HG03135 (cell line): ENCODE data around the gene MYO9A.
"Not testable (repeated sequence)": the region's sequence is repeated elsewhere in the genome, so short reads cannot be mapped to it uniquely, and the experiment has no call there.

Experiments used
- ATAC-seq: cut with Tn5 transposase; IDR thresholded peaks from one replicate; pipeline ENCODE4 v1.9.1; 2021; ENCODE audit warnings: mild to moderate bottlenecking, moderate library complexity; ENCODE audit not compliant: unreplicated experiment

Gene MYO9A

DNA sequence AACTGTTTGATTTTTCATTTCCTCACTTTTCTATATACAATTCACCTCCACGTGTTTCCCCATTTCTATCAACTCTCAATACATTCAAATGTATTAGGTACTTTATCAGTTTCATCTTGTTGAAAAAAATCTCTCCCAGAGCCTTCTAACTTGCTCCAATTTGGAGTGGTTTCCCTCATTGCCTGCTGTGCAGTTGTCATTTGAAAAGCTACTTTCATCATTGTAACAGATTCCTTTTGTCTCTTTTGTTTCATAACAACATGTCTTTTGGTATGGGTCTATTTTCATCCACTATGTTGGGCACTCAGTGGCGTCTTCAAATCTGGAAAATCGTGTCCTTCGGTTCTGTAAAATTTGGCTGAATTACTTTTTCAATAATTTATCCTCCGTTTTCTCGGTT lies 232.6 kb downstream of the MYO9A start:
- ATAC-seq: no peak

DNA sequence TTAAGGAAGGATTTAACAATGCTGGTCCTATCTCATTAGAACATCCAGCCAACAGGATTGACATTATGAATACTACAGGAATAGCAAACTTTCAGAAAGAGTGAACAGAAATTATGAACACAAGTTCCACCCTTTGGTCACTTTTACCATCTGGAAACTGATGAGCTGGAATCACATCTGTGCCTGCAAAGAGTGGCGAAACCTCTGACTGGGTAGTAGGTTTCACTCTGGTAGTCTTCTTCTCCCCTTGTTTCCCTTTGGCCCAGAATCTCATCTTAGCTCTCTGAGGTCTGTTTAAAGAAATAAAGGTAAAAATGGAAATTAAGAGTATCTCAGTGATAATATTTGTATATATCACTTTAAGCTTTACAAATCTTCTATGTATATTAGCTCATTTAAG lies 234.5 kb downstream of the MYO9A start:
- ATAC-seq: no peak

DNA sequence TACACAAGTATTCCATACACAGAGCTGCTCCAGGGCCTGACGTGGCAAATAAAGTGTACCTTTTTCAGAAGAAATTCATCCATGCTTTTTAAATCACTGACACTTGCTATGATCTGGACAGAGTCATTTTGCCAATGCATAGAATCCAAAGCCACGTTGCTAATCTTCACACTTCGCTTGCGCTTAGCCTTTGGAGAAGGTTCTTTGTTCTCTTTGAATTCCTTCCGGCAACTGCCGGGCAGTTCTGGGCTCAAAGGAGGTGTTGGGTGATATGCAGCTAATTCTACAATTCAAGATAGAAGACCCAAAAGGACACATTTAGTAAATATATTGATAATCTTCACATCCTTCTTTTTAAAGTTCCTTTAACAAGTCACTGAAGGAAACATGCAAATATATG lies 237.7 kb downstream of the MYO9A start:
- ATAC-seq: no peak

DNA sequence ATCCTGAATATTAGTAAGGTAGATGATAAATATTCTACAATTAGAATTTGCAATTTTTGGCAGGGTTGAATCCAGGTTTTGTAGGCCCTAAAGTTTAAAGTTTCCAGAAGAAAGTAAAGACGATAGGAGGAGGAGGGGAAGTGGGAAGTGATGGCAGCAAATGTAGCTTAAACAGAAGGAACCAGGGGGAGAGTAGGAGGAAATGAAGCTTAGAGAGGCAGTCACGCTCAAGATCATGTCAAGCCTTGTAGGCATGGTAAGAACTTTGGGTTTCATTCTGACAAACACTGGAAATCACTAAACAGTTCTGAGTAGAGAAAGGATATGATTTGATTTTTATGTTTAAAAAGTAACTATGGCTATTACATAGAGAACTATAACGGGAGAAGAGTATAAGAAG lies 243.7 kb downstream of the MYO9A start:
- ATAC-seq: no peak

DNA sequence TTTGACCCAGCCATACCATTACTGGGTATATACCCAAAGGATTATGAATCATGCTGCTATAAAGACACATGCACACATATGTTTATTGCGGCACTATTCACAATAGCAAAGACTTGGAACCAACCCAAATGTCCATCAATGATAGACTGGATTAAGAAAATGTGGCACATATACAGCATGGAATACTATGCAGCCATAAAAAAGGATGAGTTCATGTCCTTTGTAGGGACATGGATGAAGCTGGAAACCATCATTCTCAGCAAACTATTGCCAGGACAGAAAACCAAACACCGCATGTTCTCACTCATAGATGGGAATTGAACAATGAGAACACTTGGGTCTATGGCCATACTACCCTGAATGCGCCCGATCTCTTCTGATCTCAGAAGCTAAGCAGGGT lies 259.7 kb downstream of the MYO9A start:
- ATAC-seq: not testable (repeated sequence)

DNA sequence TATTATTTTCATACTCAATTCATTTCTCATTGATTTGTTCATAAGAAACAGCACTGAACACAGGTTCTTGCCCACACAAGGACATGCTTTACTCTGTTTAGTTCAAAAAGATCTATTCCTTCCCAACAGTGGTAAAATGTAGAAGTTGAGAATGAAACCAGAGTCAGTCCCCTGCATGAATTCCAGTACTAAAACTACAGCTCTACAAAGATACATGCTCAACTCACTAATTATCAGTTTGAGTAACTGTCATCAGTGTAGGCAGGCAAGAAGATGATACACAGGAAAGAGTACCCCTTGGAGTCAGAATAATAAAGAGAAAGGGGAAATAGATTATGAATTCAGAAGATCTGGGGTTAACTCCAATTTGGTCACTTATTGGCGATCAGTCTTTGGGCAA lies 264.4 kb downstream of the MYO9A start:
- ATAC-seq: no peak

DNA sequence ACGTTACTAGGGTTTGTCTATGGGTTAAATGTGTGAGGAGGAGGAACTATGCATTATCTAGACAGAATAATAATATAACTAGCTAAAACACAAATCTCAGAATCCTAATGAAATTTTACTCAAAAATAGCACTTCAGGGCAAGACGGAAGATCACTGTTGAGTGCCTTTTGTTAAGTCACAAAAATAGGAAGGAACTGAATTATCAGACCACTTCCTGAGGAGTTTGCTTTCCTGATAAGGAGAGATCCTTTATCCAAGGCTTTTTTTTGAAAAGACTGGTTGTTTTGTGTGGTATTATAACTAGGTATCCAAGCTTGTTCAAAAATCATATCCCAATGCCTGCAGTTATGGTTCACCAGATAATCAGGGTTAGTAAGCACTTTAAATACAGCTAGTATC lies 273.0 kb downstream of the MYO9A start:
- no peak for ATAC-seq

DNA sequence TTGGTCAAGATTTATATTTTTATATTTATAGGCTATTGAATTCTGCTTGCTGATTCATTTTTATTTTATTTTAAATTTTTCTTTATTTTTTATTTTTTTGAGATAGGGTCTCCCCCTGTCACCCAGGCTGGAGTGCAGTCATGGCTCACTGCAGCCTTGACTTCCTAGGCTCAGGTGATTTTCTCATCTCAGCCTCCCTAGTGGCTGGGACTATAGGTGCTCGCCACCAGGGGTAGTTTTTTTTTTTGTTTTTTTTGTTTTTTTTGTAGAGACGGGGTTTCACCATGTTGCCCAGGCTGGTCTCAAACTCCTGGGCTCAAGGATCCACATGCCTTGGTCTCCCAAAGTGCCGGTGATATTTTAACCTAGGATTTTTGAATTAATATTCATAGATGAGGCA lies 276.4 kb downstream of the MYO9A start:
- no peak for ATAC-seq

DNA sequence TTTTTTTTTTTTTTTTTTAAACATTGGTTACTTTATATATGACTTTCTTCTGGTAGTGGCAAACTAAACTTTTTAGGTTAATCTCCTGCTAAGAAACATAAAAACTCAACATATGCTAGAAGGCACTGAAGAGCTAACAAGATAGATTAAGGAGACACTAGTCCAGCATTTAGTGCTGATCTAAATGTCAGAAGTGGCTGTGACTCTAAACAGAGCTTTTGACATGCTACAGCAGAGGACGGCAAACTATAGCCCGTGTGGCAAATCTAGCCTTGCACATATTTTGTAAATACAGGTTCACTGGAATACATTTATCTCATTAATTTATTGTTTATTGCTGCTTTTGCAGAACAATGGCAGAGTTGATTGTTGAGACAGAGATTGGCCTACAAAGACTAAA lies 287.0 kb downstream of the MYO9A start:
- ATAC-seq: no peak

DNA sequence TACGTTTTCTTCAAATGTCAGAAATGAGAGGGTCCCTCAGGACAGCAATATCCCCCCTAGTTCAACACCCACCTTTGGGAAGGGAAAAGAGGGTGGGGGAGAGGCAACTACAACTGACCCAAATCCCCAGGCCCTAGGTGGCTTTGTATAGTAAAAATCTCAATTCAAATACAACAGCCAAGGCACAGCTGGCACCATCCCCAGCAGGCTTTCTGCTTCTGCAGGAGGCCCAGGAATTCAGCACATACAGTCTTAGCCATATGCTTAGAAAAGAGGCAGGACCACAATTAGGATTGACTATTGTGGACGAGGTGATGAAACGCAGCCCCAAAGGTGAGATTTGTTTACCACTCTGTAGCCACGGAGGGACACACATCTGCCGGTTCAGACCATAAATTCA lies 291.8 kb downstream of the MYO9A start:
- no peak for ATAC-seq

DNA sequence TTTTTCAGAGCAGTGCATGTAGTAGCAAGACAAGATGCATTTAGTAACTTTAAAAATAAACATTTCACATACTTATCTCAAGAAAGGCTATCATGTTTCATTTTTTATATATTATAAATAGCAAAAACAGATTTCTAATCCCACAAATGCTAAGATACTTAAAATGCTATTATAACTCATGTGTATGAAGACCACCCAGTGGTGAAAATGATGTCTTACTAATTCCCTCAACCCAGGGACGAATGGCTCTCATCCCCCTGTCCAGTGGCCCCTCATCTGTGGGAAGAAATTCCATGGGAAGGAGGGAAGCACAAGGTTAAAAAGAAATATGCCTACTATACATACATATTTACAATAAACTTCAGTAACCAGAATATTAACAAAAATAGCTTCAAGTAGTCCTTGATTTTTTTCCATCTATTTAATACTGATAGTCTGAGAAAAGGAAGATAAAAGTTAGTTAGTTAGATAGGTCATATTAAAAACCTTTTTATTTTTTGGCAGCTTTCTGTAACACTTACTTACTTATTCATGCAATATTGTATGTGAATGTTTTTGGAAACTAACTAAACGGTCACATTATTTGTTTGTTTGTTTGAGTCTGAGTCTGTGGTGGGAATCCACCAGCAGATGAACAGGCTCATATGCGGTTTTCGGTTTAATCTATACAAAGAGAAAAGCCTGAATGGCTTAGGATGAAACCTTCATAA lies 292.8 kb downstream of the MYO9A start:
- ATAC-seq: no peak

DNA sequence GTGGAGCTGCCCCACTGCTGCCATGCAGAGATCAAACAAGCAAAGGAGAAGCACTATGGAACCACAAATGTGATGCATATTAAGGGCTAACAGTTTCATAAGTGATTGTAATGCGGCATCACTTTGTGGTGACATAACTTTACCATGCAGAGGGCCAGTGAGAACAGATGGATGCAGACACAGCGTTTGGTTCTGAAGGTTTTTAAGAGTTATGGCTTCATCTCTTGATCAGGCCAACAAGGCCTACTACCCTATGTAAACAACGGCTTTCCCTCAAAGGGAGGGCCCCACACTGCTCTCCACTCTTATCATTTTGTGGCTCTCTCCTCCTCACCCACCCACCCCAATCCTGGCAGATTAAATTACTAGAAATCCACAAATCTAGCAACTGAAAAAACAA lies 294.1 kb downstream of the MYO9A start:
- no peak for ATAC-seq

DNA sequence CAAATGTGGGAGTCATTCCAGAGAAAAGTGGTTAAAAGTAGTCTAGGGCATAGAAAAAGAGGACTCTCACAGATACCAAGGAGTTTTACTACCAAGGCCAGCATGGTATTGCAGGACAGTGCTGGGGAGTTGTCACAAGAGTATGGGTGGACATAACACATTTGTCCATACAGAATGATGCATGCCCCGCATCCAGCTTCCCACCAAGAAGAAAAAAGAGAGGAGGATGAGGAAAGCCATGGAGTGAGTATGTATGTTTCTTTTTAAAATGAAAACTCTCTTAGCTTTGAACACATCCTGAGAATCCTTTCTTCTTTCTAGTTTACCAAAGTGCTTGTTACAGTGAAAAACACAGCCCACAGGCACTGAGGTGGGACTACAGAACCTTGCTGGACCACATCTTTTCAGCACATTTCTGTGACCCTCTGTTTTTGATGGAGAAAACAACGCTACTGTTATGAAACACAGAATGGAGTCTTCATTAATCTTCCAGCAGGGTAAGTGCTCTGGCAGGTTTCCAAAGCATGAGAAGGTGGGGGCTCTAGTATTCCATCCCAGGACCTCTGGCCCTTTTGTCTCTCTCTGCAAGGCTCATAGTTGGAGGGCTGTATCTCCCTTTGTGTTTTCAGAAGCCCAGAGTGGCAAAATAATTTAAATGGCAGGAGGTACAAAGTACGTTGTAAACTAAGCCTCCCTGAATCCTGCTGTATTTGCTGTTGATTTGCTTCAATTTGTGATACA lies 294.9 kb downstream of the MYO9A start:
- no peak for ATAC-seq

DNA sequence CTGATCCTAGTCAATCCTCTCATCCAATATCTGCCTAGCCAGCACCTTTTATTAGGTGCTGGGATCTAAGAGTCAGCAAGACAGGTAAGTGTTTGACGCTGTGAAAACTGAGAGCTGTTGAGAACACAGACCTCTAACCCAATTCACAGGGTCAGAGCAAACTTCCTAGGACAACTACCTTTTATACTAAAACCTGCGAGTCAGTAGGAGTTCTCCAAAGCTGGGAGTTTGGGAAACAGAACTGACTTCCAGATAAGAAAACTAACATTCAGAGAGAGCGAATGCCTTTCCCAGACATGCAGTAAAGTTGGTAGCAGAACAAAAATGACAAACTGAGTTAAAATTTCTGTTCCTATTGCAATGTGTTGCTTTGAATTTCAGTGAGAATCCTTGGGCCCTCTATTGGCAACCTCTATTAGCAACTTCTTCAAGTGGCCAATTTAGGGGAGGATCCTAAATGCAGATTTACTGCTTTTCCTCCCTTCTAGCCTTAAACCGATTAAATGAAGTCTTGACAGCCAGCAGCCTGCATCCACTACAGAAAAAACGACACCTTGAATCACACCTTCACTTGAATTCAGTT lies 296.3 kb downstream of the MYO9A start:
- ATAC-seq: no peak

DNA sequence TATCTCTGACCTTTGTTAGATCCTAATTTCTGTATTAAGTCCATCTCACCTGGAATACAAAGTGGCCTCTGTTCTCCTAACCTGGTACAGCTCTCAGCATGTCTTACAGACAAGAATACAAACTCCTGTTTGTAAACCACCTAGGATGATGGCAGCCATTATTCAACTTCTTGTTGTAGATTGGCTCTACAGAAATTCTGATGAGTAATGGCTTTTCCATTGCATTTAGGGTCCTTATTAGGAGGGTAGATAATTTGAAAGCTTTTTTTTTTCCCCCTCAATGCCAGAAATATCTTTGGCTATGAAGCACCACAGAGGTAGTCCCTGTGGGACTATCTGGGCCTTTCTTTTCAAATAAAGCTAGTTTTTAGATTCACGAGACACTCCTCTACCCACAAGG lies 297.8 kb downstream of the MYO9A start:
- no peak for ATAC-seq

DNA sequence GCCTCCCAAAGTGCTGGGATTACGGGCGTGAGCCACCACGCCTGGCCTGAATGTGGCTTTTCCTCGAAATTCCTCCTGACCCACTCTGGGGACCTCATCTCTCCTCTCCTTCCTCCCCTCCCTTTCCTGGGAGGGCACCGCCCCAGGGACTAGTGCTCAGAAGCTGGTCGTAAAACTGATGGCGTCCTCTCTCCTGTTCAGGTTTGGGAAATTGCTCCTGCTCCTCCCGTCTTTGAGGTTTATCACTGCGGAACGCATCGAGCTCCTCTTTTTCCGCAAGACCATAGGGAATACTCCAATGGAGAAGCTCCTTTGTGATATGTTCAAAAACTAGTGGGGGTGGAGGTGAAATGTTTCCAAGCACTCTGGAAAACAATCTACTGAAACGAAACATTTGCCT lies 300.6 kb downstream of the MYO9A start:
- ATAC-seq: no peak

DNA sequence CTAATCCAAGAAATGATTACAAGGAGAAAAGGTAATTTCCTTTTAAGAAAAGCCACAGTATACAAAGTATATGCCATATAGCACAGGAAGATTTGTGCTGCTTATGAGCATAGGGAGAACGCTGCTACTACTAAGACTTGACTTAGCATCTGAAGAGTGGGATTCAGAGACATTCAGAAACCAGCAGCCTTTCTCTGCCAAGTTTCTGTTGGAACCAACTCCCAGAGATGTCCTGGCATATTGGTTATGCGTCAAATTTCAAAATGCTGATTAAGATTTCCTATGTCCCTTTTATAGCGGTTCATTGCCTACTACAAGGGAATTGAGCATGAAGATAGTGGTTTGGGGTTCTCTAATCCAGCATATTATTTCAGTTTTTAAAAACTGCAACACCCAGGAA lies 302.6 kb downstream of the MYO9A start:
- ATAC-seq: no peak

DNA sequence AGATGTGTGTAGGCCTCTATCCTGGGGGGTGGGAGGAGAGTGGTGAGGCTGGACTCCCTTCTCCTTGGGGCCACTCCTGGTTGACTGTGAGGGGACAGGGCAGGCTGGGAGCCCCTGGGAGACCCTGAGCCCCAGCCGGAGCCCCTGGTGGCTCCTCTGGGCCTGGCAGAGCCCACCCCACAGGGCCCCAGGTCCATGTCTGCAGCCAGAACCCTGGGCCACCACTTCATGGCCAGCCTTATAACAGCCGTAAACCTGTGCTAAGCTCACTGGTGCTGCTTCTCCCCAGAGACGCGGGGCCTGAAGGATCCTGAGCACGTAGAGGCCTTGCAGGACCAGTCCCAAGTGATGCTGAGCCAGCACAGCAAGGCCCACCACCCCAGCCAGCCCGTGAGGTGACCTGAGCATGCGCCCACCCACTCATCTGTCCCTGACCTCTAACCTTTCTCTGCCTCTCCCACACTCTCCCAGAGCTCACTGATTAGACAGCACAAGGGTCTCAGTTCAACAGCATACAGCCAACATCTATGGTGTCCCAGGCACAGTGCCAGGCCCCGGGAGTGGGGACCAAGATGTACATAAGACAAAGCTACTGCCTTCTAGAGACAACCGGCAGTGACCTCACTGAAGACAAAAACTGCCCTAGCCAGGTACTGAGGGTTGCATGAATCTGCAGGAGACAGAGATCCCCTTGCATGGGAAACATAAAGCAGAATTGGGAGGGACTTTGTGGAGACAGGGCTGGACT lies 304.1 kb downstream of the MYO9A start:
- no peak for ATAC-seq

DNA sequence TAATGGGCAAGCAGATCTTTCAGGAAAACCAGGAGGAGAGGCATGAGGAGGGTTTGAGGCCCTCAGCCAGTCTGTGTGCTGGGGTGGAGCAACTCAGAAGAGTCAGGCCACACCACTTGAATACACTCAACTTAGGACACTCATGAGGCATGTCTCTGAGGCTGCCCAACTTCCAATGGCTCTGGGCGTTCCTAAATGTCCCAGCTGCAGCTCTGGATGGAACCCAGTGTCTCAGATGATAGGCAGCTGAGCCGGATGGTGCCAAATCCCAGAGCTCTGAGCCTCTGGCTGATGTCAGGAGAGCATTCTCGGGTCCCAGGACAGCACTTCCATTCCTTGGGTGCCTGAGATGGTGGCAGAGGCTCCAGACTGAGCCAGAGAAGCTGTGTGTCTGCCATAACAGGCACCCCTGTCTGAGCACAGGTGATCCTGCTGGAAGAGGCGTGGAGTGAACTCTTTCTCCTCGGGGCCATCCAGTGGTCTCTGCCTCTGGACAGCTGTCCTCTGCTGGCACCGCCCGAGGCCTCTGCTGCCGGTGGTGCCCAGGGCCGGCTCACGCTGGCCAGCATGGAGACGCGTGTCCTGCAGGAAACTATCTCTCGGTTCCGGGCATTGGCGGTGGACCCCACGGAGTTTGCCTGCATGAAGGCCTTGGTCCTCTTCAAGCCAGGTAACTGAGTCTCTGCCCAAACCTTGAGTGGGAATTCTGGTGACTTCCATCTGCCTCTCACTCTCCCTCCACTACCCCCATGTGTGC lies 304.8 kb downstream of the MYO9A start:
- ATAC-seq: no peak

DNA sequence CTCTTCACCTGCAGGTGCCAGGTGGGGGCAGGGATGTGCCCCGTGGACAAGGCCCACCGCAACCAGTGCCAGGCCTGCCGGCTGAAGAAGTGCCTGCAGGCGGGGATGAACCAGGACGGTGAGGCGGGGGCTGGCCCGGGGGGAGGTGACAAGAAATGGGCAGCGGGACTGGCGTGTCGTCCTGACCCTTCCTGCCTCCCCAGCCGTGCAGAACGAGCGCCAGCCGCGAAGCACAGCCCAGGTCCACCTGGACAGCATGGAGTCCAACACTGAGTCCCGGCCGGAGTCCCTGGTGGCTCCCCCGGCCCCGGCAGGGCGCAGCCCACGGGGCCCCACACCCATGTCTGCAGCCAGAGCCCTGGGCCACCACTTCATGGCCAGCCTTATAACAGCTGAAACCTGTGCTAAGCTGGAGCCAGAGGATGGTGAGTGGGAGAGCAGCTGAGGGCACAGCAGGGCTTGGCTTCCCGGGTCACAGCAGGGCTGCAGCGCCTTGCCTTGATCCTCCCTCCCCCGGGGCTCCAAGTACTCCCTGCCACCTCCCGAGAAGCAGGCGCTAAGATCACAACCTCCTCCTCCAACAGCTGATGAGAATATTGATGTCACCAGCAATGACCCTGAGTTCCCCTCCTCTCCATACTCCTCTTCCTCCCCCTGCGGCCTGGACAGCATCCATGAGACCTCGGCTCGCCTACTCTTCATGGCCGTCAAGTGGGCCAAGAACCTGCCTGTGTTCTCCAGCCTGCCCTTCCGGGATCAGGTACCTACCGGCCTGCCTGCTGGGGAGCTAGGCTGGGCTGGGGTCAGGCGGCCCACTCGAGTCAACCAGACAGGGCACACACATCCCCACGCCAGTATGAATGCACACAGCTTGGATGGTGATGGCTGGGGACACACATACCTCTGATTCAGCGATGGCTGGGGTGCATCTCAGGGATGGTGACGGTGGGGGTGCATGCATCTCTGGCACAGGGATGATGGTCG lies 305.9 kb downstream of the MYO9A start:
- no peak for ATAC-seq
